ENCODE measurements around the gene PHF10. TPM values are rescaled to one million over a fixed set of nuclear protein-coding genes. Genes with fewer than 3 reads are reported as not detected.
"Not testable (repeated sequence)": the region's sequence is repeated elsewhere in the genome, so short reads cannot be mapped to it uniquely, and the experiment has no call there.

The PHF10 gene
- total RNA-seq, 1 experiment from 2014 or later: 32.7 TPM

DNA sequence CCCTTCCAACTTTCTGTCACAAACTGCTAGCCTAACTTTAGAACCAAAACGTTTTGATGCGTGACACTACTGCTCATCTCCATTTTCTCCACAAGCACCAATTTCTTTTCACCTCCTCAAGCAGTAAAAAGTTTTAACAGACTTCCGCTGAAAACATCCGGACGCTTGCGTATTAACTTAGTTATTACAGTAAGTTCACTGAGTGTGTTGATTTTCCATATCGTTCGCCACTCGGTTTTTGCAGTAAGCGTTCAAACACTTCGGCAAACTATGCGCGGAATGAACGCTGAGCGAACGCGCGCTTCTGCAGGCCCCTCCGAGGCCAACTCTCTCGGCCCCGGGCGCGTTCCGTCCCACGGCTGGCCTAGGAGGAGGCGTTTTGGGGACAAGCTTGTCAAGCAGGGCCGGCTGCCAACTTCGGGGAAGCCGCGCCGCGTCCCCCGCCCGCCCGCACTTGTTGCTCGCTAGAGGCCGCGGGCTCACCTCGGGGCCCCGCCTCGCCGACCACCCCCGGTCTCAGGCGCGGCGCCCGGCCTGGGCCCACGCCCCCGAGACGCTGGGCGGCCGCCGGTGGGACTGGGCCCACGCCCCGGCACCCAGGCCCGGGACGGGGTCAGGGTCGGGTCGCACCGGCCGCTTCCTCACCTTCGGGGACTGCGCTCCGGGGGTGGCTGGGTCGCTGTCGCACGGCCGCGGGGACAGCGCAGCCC lies 945 bp downstream of the PHF10 start:
- DNase-seq (ENCODE audit: low read depth): peak; percentile 67

DNA sequence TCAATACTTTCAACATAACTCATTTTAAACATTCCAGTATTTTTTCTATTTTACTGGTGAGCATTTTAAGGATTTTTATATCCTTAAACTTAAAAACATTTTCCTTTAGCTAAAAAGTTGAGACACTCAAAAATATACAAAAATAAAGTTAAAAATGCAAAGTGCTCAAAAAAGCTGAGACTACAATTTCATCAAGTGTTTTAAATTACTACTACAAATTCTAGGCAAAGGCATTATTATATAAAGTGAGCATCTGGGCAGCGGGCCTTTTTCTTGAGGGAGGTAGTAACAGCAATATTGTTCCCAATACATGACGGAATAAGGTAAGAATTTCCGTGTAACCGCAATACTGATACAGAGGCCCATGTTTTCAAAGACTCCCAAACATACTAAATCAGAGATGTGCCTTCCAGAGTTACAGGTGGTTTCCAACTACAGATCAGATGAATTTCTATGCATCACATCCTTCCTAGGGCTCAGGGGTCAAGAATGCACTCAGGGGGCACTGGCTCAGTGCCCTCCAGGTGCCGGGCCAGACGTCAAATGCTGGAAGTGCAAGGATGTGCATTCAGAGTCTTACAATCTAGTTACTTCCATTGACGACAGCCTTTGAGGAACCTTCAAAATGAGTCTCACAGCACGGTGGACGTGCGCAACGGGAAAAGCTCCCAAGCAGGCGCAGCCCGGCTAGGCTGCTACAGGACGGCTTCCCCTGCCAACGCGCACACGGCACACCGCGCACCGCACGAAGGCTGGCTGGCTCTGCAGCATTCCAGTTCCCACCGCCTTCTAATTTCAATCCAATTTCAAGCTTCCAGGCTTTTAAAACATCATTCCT lies 1.7 kb downstream of the PHF10 start:
- DNase-seq (ENCODE audit: low read depth): peak; percentile 89

DNA sequence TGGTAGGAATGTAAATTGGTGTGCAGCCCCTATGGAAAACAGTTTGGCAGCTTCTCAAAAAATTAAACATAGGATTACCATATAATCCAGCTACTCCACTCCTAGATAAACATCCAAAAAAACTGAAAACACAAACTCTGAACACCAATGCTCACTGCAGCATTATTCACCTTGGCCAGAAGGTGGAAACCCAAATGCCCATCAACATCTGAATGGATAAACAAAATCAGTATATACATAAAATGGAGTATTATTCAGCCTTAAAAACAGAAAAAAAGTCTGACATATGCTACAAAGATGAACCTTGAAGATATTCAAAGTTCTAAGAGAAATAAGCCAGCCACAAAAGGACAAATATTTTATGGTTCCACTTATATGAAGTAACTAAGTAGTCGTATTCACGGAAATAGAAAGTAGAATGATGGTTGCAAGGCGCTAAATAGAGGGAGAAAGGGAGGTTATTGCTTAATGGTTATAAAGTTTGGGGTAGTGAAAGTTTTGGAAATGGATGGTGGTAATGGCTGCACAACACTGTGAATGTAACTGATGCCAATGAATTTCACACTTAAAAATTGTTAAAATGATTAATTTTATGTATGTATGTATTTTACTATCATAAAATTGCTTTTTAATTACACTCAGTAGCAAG lies 4.0 kb downstream of the PHF10 start:
- DNase-seq (ENCODE audit: low read depth): no peak

DNA sequence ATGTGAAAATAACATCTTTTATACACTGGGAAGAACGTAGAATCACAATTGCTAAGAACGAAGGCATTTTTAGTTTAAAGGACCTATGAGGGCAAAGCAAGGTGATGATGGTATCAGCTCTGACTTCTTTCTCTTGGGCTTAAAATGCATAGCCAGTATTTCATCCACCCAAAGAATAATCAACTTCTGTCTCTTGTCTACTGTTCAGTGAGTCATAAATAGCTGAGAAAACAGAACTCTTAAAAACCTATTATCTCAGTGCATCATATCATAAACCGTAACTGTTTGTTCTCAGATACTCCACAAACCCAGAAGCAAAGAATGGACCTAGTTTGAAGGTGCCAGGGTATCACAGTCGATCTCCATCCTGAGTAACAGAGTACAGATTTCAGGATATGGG lies 5.2 kb downstream of the PHF10 start:
- peak; percentile 11 for DNase-seq (ENCODE audit: low read depth)

DNA sequence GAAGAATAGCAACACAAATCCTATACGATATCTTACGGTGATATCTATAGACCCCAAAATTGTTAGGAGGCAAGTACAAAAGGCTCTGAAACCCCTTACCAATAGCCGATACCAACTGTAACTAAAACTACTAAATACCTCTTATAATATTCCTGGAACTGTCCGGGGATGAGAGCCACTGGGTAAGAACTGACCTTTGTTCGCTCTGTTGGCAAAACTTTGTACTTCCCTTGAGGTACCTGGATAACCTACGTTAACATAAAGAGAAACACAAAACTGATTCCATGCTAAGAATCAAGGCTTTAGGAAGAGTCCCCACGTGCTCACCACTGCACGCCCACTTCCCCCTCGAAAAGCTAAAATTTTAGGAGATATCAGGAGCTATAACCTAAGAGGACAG lies 9.7 kb downstream of the PHF10 start:
- no peak for DNase-seq (ENCODE audit: low read depth)

DNA sequence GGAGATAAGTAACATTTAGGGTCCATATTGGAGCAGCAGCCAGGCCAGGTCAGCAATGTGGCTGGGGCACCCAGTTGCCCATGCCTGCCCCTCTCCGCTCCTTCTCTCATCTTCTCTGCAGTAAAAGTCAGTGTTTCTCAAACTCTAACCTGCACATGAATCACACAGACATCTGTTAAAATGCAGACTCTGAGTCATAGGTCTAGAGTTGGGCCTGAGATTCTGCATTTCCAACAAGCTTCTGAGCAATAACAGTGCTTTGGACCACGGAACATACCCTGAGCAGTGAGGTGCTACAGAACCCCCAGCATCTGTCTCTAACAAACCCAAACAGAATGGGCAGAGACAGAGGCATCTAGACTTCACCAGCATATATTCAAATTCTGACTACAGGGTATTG lies 10.1 kb downstream of the PHF10 start:
- no peak for DNase-seq (ENCODE audit: low read depth)

DNA sequence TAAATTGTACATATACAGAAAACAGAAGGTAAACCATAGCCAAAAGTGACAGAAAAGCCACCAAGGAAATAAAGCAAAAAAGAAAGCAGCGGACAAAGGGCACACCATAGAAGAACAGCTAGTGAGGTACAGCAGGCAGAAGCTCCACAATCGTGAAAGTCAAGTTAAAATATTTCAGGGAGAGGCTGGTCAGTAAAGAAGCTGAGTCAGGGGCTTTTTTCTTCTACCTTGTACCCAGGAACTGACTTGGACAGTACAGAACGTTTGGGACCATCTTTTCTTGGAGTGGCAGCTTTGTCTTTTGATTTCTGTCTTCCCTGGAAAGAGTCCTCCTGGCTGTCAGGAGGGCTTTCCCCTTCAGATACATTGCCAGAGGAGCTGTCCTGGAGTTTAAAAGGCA lies 14.3 kb downstream of the PHF10 start:
- no peak for DNase-seq (ENCODE audit: low read depth)

DNA sequence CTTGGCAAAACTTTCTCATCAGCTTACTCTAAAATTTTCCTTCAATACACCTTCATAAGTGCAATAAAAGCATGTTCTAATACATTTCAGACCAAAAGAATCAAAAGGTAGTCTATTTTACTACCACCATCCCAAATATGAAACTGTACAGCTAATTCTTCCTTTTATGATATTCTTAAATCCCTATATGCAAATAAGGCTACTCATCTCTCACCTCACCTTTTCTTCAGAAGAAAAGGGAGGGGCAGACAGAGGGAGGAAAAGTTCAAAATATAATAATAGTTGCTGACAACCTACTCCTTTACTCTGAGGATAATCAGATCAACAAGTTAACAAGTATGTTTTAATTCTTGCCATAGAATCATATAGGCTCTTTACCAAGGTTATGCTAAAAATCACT lies 15.0 kb downstream of the PHF10 start:
- no peak for DNase-seq (ENCODE audit: low read depth)

DNA sequence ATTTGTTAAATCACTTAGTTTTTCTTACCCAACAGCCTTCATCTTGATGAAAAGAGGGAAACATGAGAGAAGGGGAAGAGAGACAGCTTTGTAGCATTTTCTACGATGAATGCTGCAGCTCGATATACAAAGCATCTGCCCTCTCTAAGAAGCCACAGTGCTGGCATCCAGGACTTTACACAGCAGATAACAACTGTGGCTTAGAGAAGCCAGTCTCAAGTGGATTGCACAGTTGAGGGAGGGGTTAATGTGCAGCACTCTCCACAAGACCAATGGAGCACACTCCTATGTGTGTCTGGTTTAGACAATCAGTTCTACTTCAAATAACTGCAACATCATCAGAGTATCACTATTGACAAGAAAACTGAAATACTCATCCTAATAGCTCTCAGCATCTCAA lies 16.5 kb downstream of the PHF10 start:
- DNase-seq (ENCODE audit: low read depth): no peak

DNA sequence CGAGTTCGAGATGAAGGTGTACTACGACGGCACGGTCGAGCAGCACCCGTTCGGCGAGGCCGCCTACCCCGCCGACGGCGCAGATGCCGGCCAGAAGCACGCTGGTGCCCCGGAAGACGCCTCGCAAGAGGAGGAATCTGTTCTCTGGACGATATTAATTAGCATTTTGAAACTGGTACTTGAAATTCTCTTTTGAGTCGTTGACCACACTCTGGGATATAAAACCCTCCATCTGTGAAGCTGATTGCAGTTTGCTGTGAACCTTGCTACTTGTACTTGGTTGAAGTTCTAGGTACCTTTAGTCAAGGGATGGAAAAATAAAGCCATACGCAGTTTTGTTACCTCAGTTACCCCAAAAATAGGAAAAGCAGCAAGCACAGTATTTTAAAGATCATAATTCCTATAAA lies 21.5 kb downstream of the PHF10 start:
- DNase-seq (ENCODE audit: low read depth): no peak

DNA sequence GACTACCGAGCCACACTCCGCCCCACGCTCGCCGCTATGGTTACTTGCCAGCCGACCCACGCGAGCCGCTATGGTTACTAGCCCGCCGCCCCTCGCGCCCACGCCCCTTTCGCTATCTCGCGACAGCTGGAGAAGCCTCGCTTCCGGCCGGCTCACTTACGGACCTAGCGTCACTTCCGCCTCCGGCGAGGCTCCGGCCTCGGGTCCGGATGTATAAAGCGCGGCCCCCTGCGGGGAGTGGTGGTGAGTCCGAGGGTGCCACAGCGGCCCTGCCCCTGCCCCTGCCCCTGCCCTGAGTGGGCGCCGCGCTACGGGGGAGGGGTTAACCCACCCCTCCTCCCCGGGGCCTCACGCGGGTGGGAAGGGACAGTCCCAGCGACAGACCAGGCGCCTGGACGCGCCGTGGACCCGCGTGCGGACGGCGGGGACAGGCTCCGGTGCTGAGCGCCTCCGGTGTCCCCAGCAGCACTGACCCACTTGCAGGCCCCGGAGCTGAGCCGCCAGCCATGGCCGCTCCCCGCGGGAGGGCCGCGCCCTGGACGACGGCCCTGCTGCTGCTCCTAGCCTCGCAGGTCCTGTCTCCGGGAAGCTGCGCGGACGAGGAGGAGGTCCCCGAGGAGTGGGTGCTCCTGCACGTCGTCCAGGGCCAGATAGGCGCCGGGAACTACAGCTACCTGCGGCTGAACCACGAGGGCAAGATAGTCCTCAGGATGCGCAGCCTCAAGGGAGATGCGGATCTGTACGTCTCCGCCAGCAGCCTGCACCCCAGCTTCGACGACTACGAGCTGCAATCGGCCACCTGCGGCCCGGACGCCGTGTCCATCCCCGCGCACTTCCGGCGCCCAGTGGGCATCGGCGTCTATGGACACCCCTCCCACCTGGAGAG lies 22.1 kb downstream of the PHF10 start, which contains the start of the genes C6orf120 and WDR27:
Gene C6orf120, plus strand, starts transcription at position 173 of the 886 bp plus-strand sequence. Its CDS starts 334 bp downstream, at position 507.
Gene WDR27, minus strand, starts transcription at position 76 of the 886 bp plus-strand sequence. CDS start 13,024 bp downstream, outside the sequence.
- peak; percentile 97 for DNase-seq (ENCODE audit: low read depth)

DNA sequence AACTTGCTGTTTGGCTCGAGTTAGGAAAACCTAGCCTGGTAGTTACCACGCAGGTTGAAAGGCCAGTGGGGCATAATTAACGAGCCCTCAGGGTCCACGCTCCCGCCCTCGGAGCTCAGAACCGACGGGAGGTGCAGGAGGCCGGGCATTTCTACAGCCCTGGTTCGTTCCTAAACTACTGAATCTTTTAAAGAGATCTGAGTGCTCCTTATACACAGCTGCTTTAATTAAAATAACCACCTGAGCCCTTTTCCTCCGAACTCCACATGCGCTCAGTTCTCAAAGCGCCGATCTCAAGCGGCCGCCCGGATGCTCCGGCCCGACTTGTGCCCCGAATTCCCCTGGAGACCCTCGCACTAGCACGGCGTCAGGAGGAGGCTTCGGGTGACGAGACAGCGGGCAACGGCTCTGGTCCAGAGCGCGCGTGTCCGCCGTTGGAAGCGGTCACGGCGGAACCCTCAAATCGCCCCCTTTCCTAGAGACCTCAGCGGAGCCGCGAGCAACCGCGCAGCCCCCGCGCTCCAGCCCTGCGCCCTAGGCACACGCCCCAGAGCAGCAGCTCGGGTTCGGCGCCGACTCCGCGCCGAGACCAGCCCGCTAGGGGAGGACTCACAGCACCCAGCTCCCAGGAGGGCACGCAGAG lies 22.9 kb downstream of the PHF10 start:
- DNase-seq (ENCODE audit: low read depth): peak; percentile 41

DNA sequence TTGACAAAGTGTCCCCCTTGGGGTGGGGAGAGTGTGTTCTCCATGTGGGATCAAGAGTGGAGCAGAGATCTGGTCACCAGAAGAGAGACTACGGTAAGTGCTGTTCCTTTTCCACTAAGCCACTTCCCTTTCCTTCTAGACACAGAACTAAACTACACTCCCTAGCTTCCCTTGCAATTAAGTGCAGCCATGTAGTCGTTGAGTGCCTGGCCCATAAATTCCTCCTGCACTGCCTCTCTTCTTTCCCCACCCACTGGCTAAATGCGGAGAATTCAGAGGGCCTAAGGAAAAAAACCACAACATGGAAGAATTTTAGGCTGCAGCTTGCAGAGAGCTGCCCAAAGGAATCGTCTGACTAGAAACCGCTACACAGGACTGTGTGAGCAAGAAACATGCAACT lies 24.0 kb downstream of the PHF10 start:
- DNase-seq (ENCODE audit: low read depth): peak; percentile 45

DNA sequence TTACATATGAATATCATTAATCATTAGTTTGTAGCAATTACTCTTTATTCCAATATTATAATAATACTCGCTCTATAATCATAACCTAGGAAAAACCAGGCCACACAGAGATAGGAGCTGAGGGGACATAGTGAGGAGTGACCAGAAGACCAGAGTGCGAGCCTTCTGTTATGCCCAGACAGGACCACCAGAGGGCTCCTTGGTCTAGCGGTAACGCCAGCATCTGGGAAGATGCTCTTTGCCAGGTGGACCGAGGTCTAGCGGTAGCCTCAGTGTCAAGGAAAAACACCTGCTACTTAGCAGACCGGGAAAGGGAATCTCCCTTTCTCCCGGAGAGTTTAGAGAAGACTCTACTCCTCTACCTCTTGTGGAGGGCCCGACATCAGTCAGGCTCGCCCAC lies 27.2 kb downstream of the PHF10 start:
- not testable (repeated sequence) for DNase-seq (ENCODE audit: low read depth)

DNA sequence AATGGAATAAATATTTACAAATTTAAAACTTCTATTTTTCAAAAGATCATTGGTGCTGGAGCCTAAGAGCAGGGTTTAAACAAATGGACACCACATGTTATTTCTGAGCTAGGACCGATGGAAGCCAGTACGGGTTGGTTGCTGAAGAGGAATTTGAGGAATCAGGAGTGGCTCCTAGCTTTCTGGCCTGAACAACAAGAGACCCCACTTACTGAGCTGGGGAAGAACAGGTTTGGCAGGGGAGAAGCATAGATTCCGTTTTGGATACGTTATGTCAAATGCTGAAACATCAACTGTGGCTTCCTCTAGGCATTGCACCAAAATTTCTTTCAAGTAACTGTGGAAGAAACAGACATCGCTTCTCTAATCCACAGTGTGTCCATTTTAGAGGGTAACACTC lies 29.2 kb downstream of the PHF10 start:
- DNase-seq (ENCODE audit: low read depth): no peak

DNA sequence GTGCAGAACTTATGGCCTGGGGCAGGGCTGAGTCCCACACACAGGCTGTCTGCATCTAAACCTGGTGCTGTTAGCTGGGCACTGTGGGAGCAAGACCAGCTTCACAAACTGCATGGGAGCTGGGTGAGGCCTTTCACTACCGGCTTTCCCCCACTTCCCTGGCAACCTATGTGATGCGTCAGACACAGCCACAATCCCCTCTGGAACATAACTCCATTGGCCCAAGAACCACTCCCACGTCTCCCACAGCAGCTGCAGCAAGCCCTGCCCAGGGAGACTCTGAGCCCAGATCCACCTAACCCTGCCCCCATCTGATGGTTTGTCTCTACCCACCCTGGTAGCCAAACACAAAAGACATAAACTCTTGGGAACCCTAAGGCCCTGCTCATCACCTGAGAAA lies 31.8 kb downstream of the PHF10 start:
- DNase-seq (ENCODE audit: low read depth): no peak

DNA sequence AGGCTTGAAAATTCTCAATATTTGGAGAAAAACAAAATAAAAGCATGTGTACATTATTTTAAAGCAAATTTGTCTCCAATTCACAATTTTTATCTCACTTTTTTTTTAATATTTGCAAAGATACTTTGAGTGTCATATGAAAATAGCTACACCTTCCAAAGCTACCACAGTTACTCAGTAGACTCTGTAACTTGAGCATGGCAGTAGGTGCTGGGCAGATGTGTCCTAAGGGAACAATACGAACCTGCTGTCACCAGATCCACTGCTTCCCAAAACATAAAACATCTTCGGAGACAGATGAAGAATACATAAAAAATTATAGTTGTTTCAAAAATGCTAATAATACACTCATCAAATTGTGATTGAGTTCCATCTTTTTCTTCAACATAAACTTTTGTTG lies 33.0 kb downstream of the PHF10 start:
- DNase-seq (ENCODE audit: low read depth): no peak

DNA sequence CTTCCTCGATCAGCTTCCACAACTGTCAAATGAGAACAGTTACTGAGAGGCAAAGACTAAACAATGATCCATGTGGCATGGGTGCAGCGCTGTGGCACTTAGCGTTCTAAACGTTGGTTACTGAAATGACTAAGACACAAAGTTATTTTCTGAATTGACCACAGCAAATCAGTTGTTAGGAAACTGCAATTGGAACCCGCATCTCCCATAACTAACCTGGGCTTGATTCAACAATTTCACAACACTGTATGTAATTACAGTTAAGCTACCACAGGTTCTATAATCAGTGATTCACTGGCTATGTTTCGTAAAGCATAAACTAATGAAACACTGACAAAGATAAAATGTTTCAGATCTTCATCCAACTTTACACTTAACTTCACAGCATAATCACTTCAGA lies 35.0 kb downstream of the PHF10 start:
- peak; percentile 98 for DNase-seq (ENCODE audit: low read depth)

DNA sequence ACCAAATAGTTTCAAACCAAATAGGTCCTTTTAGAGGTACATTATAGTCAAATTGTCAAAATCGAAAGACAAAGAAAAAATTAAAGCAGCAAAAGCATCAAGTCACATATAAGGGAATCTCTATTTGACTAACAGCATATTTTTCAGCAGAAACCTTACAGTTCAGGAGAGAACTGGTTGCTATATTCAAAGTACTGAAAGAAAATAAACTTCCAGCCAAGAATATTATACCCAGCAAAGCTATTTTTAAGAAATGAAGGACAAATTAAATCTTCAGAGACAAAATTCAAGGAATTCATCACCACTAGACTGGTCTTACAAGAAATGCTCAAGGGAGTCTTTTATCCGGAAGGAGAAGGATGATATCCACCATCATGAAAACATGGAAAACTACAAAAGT lies 38.4 kb downstream of the PHF10 start:
- DNase-seq (ENCODE audit: low read depth): no peak

DNA sequence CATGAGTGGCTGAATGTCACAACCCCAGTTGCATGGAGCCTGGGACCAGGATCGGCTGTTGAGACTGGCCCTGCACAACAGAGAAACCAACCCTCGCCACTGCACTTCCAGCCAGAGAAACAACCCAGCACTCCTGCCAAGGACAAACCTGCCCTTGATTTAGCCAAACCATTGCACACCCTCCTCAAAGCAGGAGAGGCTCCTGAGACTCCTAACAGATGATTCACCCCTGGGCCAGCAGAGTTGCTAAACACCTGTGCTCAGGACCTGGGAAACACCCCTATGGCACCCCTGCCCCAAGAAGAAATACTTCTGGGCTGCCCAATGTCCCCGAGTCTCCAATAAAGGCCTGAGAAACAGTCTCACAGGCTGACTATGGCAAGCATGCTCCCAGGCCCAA lies 40.2 kb downstream of the PHF10 start:
- no peak for DNase-seq (ENCODE audit: low read depth)

DNA sequence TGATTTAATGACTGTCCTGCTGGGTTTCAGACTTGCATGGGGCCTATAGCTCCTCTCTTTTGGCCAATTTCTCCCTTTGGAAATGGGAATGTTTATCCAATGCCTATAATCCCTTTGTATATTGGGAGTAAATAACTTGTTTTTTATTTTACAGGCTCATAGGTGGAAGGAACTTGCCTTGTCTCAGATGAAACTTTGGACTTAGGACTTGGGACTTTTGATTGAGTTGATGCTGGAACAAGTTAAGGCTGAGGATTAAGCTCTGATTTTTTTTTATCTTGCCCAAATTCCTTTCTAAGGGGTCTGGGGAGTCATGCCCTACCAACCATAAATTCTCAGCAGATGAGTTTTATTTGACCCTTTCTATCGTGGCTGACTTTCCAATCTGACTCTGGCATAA lies 46.0 kb downstream of the PHF10 start:
- DNase-seq (ENCODE audit: low read depth): no peak

Data from M059J (cell line).